Measurements from ENCODE around the gene DNM2.

Gene DNM2

GRCh38 chr19:10812196-10812595, 94.3 kb downstream of the DNM2 start:
- FAIRE-seq, result no peak
- TF ChIP-seq TAF1 (IDR thresholded peaks at IDR 0.05; ENCODE audit: borderline replicate concordance, low read depth, low read length) (no peak), POLR2AphosphoS5 (IDR thresholded peaks at IDR 0.05; ENCODE audit: low read depth, low read length) (no peak), POLR2A (IDR thresholded peaks at IDR 0.05; ENCODE audit: low read depth, low read length) (no peak)

GRCh38 chr19:10812902-10813404, 95.1 kb downstream of the DNM2 start:
- FAIRE-seq (no peak), DNase-seq (ENCODE audit: insufficient read length) (no peak)
- TF ChIP-seq TAF1 (IDR thresholded peaks at IDR 0.05; ENCODE audit: borderline replicate concordance, low read depth, low read length) (no peak), POLR2A (IDR thresholded peaks at IDR 0.05; ENCODE audit: low read depth, low read length) (no peak), POLR2AphosphoS5 (IDR thresholded peaks at IDR 0.05; ENCODE audit: low read depth, low read length) (no peak)

More at GRCh38 chr19:10812196-10812595, 94.3 kb downstream of the DNM2 start:
- no peak for DNase-seq (ENCODE audit: insufficient read length)

- DNase-seq (ENCODE audit: insufficient read length), result no peak
- no peak for FAIRE-seq
- TF ChIP-seq POLR2A (IDR thresholded peaks at IDR 0.05; ENCODE audit: low read depth, low read length), result no peak
- no peak for TF ChIP-seq POLR2AphosphoS5 (IDR thresholded peaks at IDR 0.05; ENCODE audit: low read depth, low read length)
- TF ChIP-seq TAF1 (IDR thresholded peaks at IDR 0.05; ENCODE audit: borderline replicate concordance, low read depth, low read length), result no peak
Measured at GRCh38 chr19:10815007-10815536, 97.2 kb downstream of the DNM2 start.

- FAIRE-seq, result no peak
- no peak for TF ChIP-seq POLR2AphosphoS5 (IDR thresholded peaks at IDR 0.05; ENCODE audit: low read depth, low read length)
- no peak for TF ChIP-seq POLR2A (IDR thresholded peaks at IDR 0.05; ENCODE audit: low read depth, low read length)
- no peak for TF ChIP-seq TAF1 (IDR thresholded peaks at IDR 0.05; ENCODE audit: borderline replicate concordance, low read depth, low read length)
- no peak for DNase-seq (ENCODE audit: insufficient read length)
Measured at GRCh38 chr19:10815969-10816644, 98.2 kb downstream of the DNM2 start.

- DNase-seq (ENCODE audit: insufficient read length) (no peak), FAIRE-seq (no peak)
- TF ChIP-seq POLR2AphosphoS5 (IDR thresholded peaks at IDR 0.05; ENCODE audit: low read depth, low read length) (no peak), POLR2A (IDR thresholded peaks at IDR 0.05; ENCODE audit: low read depth, low read length) (no peak), TAF1 (IDR thresholded peaks at IDR 0.05; ENCODE audit: borderline replicate concordance, low read depth, low read length) (no peak)
Measured at GRCh38 chr19:10816691-10817090, 98.8 kb downstream of the DNM2 start.

GRCh38 chr19:10817291-10818038, 99.6 kb downstream of the DNM2 start:
- FAIRE-seq, result no peak
- DNase-seq (ENCODE audit: insufficient read length), result no peak
- TF ChIP-seq POLR2A (IDR thresholded peaks at IDR 0.05; ENCODE audit: low read depth, low read length) (no peak), TAF1 (IDR thresholded peaks at IDR 0.05; ENCODE audit: borderline replicate concordance, low read depth, low read length) (no peak), POLR2AphosphoS5 (IDR thresholded peaks at IDR 0.05; ENCODE audit: low read depth, low read length) (no peak)

GRCh38 chr19:10818301-10819123, 100.6 kb downstream of the DNM2 start:
- FAIRE-seq, result no peak
- no peak for DNase-seq (ENCODE audit: insufficient read length)
- TF ChIP-seq TAF1 (IDR thresholded peaks at IDR 0.05; ENCODE audit: borderline replicate concordance, low read depth, low read length), result no peak
- no peak for TF ChIP-seq POLR2AphosphoS5 (IDR thresholded peaks at IDR 0.05; ENCODE audit: low read depth, low read length)
- no peak for TF ChIP-seq POLR2A (IDR thresholded peaks at IDR 0.05; ENCODE audit: low read depth, low read length)

- no peak for TF ChIP-seq POLR2A (IDR thresholded peaks at IDR 0.05; ENCODE audit: low read depth, low read length)
- no peak for TF ChIP-seq POLR2AphosphoS5 (IDR thresholded peaks at IDR 0.05; ENCODE audit: low read depth, low read length)
- DNase-seq (ENCODE audit: insufficient read length) (no peak), FAIRE-seq (no peak)
Measured at GRCh38 chr19:10819124-10820060, 101.5 kb downstream of the DNM2 start.

GRCh38 chr19:10820173-10820572, 102.3 kb downstream of the DNM2 start:
- no peak for FAIRE-seq
- no peak for DNase-seq (ENCODE audit: insufficient read length)
- no peak for TF ChIP-seq TAF1 (IDR thresholded peaks at IDR 0.05; ENCODE audit: borderline replicate concordance, low read depth, low read length)

GRCh38 chr19:10823690-10824089, 105.8 kb downstream of the DNM2 start:
- TF ChIP-seq POLR2AphosphoS5 (IDR thresholded peaks at IDR 0.05; ENCODE audit: low read depth, low read length) (no peak), TAF1 (IDR thresholded peaks at IDR 0.05; ENCODE audit: borderline replicate concordance, low read depth, low read length) (no peak), POLR2A (IDR thresholded peaks at IDR 0.05; ENCODE audit: low read depth, low read length) (no peak)
- DNase-seq (ENCODE audit: insufficient read length), result no peak
- no peak for FAIRE-seq

Measured in GM12892 (cell line).